NCI-H2196 (cell line): ENCODE results near the gene ZSCAN22.
"Not testable (repeated sequence)": the region's sequence is repeated elsewhere in the genome, so short reads cannot be mapped to it uniquely, and the experiment has no call there.

Experiments used
- DNase-seq: peaks from one replicate; lab custom pipeline; 2025; ENCODE audit not compliant: unreplicated experiment; lab: John Stamatoyannopoulos, UW

The ZSCAN22 gene

DNA sequence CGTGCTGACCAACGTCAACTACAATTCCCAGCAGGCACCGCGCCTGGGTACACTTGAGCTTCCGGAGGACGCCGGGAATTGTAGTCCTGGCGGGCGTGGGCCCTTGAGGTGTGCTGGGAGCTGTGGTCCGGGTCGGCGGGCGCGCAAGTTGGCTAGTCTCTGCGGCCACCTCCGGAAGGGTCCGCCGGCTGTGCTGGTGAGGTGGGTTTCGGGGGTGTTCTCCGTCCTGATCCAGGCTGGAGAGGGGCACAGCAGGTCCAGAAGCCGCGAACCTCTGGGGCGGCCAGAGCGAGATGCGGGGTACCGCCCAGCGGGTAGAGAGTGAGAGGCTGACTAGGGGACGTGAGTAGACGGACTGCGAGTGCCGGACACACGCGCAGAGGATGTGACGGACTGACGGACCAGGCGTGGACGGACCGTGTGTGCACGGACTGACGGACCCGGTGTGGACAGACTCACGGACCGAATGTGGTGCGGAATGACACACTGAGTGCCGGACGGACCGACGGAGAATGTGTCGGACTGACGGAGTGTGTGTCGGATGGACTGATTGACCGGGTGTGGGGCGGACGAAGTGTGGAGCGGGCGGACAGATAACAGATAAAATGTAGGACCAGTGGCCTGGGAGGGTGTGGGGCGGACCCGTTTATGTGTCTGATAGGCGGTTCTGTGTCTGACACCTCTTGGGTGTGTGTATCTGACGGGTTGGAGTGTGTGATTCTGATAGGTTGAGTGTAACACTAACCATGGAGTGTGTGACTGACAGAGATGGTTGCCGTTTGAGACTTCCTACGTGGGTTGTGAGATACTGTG, at the start of gene ZSCAN22:
Gene ZSCAN22 (plus strand): TSS at position 81 of the 813 bp plus-strand sequence. CDS start 7,809 bp downstream, outside the sequence.
- DNase-seq: peak; percentile 93

- DNase-seq: no peak
Measured at GRCh38 chr19:58277197-58277596, 49.6 kb upstream of the ZSCAN22 start.

GRCh38 chr19:58277748-58278540, 48.9 kb upstream of the ZSCAN22 start:
- DNase-seq: no peak

GRCh38 chr19:58278541-58279041, 48.2 kb upstream of the ZSCAN22 start, which contains the start of gene ZNF8:
Gene ZNF8, plus strand, starts transcription at chr19:58278955. Its CDS starts 127 bp downstream, at chr19:58279082.
- peak; percentile 98 for DNase-seq

DNA sequence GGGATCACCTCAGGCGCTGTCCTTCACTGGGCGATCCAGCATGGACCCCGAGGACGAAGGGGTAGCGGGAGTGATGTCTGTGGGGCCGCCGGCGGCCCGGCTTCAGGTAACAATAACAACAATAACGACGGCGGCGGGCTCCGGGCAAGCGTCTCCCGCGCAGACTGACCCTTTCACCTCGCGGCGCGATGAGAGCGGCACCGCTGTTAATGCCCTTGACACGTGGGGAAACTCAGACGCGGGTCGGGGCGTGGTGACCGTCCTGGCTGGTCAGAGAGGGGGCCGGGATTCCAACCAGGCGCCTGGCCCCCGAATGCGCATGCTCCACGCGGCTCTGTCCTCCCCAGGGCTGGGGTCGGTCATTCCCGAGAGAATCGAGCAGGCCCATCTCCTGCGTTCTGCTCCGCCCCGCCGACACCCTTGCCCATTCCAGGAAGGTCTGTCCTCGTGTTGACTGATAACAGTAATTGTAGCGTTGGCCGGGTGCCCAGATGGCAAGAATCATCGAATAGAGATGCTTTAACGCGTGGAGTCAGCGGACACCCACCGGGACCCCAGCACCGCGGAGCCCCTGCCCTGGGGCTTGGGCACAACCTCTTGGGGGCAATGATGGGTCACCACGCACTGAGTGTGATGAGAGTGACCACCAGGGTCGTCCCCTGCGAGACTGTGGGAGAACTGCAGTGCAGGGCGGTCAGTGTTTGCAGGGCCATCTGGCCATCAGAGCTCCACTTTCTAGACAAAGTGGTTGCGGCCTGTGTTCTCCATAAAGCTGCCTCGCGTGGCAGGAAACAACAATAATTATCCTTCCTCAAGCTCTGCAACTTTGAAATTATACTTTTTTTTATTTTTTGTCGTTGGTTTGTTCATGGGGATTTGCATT, 47.5 kb upstream of the ZSCAN22 start:
- peak; percentile 68 for DNase-seq

DNA sequence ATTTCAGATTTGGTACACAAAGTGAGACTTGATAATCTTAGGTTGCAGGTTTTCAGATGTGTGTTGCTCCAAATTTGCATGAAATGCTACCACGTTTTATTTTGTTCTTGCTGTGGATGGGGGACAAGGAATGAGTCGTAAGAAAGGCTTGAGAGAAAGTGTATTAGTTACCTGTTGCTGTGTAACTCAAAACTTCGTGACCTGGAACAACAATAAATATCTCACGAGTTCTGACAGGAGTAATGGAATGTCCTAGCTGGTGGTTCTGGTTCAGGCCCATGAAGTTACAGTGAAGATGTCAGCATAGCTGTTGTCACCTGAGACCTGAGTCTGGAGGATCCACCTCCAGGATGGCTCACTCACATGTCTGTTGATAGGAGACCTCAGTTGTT, 46.9 kb upstream of the ZSCAN22 start:
- DNase-seq: no peak

DNA sequence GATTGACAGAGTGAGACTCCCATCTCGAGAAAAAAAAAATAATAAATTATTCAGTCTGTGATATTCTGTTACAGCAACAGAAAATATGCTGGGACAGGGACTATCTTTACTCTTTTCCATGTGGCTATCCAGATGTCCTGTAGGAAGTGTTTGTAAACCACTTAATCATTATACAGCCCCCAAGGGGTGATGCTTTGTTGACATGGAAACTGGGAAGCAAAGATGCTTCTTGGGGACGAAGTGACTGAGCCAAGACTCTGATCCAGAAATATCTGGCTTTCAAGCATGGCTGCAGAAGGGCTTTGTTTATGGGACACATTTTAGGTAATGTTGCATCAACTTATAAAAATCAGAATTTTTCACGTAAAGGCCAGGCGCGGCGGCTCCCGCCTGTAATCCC, 42.6 kb upstream of the ZSCAN22 start:
- DNase-seq: no peak

DNA sequence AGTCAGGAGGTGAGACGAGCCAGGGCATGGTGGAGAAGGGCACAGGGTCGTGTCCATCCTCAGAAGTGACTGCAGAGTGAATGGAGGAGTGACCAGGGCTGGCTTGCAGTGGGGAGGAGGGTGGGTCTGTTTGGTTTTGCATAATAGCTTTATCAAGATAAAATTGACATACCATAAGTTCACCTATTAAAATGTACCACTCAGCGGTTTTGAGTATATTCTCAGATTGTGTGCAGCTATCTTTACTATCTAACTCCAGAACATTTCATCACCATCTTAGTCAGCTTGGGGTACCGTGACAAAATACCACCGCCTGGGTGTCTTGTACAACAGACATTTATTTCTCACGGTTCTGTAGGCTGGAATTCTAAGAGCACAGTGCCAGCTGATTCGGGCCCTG, 34.9 kb upstream of the ZSCAN22 start:
- DNase-seq: no peak

GRCh38 chr19:58294743-58295374, 31.9 kb upstream of the ZSCAN22 start:
- no peak for DNase-seq

DNA sequence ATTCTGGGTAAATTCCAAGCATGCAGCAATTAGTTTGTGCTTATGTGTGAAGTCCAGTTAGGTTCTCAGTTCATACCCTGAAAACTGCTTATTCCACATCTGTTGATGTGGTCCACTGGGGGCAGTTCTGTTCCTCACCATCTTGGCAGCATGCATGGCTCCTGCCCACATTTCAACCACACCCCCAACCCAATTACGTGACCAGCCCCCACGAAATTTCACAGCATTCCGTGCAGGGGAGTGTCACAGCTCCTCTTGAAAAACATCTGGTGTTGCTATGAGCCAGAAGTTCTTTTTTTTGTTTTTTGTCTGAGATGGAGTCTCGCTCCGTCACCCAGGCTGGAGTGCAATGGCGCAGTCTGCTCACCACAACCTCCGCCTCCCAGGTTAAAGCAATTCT, 30.7 kb upstream of the ZSCAN22 start:
- DNase-seq: no peak

GRCh38 chr19:58300620-58301019, 26.2 kb upstream of the ZSCAN22 start:
- DNase-seq: no peak

DNA sequence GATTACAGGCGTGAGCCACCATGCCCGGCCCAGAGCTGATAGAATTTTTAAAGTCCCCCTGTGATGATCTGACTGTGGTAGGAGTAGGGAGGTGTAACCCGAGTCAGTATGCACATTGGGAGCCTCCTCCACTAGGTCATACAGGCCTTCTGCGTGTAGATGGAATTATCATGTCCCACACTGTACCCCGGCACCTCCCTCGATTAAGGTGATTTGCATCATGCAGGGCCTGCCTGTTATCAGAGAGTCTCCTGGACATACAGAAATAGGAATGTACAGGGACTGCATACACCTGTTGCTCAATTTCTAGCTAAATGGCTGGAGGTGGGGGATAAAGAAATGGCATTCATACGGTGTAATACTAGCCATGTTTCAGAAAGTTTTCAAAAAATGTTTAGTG, 22.5 kb upstream of the ZSCAN22 start:
- DNase-seq: no peak

- DNase-seq: no peak
Measured at GRCh38 chr19:58304748-58305064, 22.1 kb upstream of the ZSCAN22 start.

- peak; percentile 97 for DNase-seq
Measured at GRCh38 chr19:58305065-58305931, 21.5 kb upstream of the ZSCAN22 start, which contains the start of gene ERVK3-1. Gene ERVK3-1, plus strand, starts transcription at chr19:58305377. Its CDS starts 6,792 bp downstream, at chr19:58312169.

DNA sequence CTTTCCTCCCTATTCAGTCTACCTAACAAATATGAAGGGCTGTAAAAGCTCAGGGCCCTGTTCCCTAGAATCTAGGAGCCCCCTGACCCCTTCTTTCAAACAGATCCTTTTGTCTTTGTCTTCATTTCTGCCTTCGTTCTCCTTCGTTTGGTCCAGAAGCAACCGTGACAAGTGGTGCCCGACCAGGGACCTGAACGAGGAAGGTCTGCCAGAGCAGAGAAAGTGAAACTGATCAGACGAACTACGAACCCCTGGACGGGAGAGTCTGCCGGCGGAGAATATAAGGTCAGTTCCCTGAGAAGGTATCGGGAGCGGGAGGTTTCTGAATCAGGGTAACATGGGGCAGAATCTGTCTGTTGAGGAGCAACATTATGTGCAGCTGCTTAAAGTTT, 20.9 kb upstream of the ZSCAN22 start:
- DNase-seq: no peak

GRCh38 chr19:58307736-58308135, 19.1 kb upstream of the ZSCAN22 start:
- DNase-seq: no peak

DNA sequence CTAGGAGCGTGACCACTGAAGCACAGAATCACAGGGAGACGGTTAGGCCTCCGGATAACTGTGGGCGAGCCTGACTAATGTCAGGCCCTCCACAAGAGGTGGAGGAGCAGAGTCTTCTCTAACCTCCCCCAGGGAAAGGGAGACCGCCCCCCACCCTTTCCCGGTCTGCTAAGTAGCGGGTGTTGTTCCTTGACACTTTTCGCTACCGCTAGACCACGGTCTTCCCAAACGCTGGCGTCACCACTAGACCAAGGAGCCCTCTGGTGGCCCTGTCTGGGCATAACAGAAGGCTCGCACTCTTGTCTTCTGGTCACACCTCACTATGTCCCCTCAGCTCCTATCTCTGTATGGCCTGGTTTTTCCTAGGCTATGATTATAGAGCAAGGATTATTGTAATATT, 16.1 kb upstream of the ZSCAN22 start:
- not testable (repeated sequence) for DNase-seq

GRCh38 chr19:58311345-58311865, 15.4 kb upstream of the ZSCAN22 start:
- DNase-seq: no peak

GRCh38 chr19:58315580-58315979, 11.2 kb upstream of the ZSCAN22 start:
- DNase-seq: no peak
